Astrocyte (in vitro differentiated cells and primary cell): ENCODE data around the gene DLG1. TPM values are rescaled to one million over a fixed set of nuclear protein-coding genes. Genes with fewer than 3 reads are reported as not detected.

ENCODE experiments used
- DNase-seq: peaks from one replicate; pipeline ENCODE4 v3.0.0-alpha.2; 2010; ENCODE audit warnings: low read depth
- FAIRE-seq: peaks from 2 replicates; lab custom pipeline; 2011; peaks lifted over from hg19 to GRCh38; lab: Jason Lieb, UNC
- H2AFZ ChIP-seq: 2 replicates; pipeline ENCODE4 v1.6.0; 2012; ENCODE audit warnings: low read depth, low read length, inconsistent platforms
- H3K27ac ChIP-seq: 2 replicates; pipeline ENCODE4 v1.5.1; 2011; ENCODE audit warnings: low read depth, low read length, inconsistent platforms
- H3K27me3 ChIP-seq: 2 replicates; pipeline ENCODE4 v1.6.0; 2011; ENCODE audit warnings: low read length, inconsistent platforms; ENCODE audit not compliant: insufficient read depth
- H3K36me3 ChIP-seq: 2 replicates; pipeline ENCODE4 v1.5.1; 2011; ENCODE audit warnings: low read length, inconsistent platforms; ENCODE audit not compliant: insufficient read depth
- H3K4me1 ChIP-seq: 2 replicates; pipeline ENCODE4 v1.5.1; 2011; ENCODE audit warnings: low read length, inconsistent platforms; ENCODE audit not compliant: insufficient read depth
- H3K4me2 ChIP-seq: 2 replicates; pipeline ENCODE4 v1.6.0; 2012; ENCODE audit warnings: low read length, inconsistent platforms
- H3K4me3 ChIP-seq: 2 replicates; pipeline ENCODE4 v1.5.1; 2011; ENCODE audit warnings: low read depth, mild to moderate bottlenecking, low read length, inconsistent platforms; ENCODE audit not compliant: insufficient read depth
- H3K79me2 ChIP-seq: 2 replicates; pipeline ENCODE4 v1.6.0; 2012; ENCODE audit warnings: mild to moderate bottlenecking, low read length, inconsistent platforms; ENCODE audit not compliant: insufficient read depth
- H3K9ac ChIP-seq: 2 replicates; pipeline ENCODE4 v1.6.0; 2012; ENCODE audit warnings: mild to moderate bottlenecking, low read length, inconsistent platforms
- H3K9me3 ChIP-seq: 2 replicates; pipeline ENCODE4 v1.5.1; 2012; ENCODE audit warnings: low read depth, mild to moderate bottlenecking, low read length, inconsistent platforms; ENCODE audit not compliant: insufficient read depth
- H4K20me1 ChIP-seq: 2 replicates; pipeline ENCODE4 v1.6.0; 2012; ENCODE audit warnings: low read length, inconsistent platforms; ENCODE audit not compliant: insufficient read depth
- H3K27ac Mint-ChIP-seq: one replicate; pipeline ENCODE4 v1.8.0; 2021; ENCODE audit warnings: mild to moderate bottlenecking, mixed read lengths; ENCODE audit not compliant: unreplicated experiment
- H3K27me3 Mint-ChIP-seq: one replicate; pipeline ENCODE4 v1.8.0; 2021; ENCODE audit warnings: low read depth, mixed read lengths; ENCODE audit not compliant: unreplicated experiment
- H3K36me3 Mint-ChIP-seq: one replicate; pipeline ENCODE4 v1.8.0; 2021; ENCODE audit warnings: low read depth, mixed read lengths; ENCODE audit not compliant: unreplicated experiment
- H3K4me1 Mint-ChIP-seq: one replicate; pipeline ENCODE4 v1.8.0; 2021; ENCODE audit warnings: low read depth, mixed read lengths; ENCODE audit not compliant: unreplicated experiment
- H3K4me3 Mint-ChIP-seq: one replicate; pipeline ENCODE4 v1.8.0; 2021; ENCODE audit warnings: mild to moderate bottlenecking, moderate library complexity, mixed read lengths; ENCODE audit not compliant: unreplicated experiment
- H3K9me3 Mint-ChIP-seq: one replicate; pipeline ENCODE4 v1.8.0; 2021; ENCODE audit warnings: mild to moderate bottlenecking, mixed read lengths; ENCODE audit not compliant: unreplicated experiment
- EZH2 ChIP-seq: IDR thresholded peaks from 2 replicates; pipeline ENCODE4 v1.6.1; 2012; ENCODE audit warnings: mild to moderate bottlenecking, low read length, inconsistent platforms; ENCODE audit not compliant: insufficient read depth
- total RNA-seq: library from RNA; stranded (reverse); gene quantifications from 2 replicates; pipeline ENCODE4 v1.2.1, GENCODE V29; 2021
- TF ChIP-seq, protein P1 (sequence below): IDR thresholded peaks from 2 replicates; pipeline ENCODE4 v1.5.1; 2011; ENCODE audit warnings: low read depth, mild to moderate bottlenecking, inconsistent platforms, low read length, moderate library complexity; ENCODE audit not compliant: insufficient read depth

Gene DLG1
- total RNA-seq, 1 donor from 2014 or later: 210 TPM

DNA sequence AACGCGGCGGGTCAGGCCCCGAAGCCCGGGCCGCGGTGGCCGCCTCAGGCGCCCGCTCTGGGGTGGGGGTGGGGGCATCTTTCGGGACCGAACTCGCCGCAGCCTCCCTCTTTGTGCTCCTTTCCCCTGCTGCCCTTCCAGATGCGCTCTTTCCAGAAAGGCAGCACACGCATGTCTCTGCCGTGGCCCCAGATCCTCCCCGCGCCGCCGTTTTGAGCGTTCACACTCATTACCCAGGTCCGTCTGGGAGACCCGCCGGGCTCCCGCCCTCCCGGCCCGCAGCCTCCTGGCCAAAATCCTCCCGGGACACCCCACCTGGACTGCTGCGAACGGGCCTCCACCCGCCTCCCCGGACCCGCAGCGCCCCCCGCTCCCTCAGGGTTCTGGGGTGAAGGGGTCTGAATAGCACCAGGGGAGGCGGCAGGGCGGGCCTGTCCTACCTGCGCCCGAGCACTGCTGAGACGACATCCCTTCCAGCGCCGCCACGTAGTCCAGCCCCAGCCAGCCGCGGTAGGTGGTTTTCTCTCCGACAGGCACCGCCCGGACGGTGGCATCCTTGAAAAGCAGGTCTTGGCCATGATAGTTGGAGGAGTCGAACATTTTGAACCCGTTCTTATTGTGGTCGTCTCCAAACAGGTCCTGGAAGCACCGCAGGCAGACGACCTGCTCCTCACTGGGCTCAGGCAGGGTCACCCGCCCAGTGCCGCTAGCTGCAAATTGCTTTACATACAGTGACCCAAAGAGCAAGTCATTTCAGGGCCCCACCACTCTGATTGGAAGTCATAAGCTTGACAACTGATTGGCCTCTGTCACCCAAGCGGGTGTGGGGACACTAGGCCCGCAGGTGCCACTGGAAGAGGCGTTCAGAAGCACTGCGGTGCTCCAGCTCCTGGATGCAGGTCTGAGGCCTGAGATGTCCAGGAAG, 294.7 kb downstream of the DLG1 start:
- no peak for TF ChIP-seq EZH2
- TF ChIP-seq, protein P1, sequence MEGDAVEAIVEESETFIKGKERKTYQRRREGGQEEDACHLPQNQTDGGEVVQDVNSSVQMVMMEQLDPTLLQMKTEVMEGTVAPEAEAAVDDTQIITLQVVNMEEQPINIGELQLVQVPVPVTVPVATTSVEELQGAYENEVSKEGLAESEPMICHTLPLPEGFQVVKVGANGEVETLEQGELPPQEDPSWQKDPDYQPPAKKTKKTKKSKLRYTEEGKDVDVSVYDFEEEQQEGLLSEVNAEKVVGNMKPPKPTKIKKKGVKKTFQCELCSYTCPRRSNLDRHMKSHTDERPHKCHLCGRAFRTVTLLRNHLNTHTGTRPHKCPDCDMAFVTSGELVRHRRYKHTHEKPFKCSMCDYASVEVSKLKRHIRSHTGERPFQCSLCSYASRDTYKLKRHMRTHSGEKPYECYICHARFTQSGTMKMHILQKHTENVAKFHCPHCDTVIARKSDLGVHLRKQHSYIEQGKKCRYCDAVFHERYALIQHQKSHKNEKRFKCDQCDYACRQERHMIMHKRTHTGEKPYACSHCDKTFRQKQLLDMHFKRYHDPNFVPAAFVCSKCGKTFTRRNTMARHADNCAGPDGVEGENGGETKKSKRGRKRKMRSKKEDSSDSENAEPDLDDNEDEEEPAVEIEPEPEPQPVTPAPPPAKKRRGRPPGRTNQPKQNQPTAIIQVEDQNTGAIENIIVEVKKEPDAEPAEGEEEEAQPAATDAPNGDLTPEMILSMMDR: no peak
- Histone ChIP-seq H3K9me3 (no peaks in the 10 kb centered on the region), H3K27me3 (no peaks in the 10 kb centered on the region), H3K4me1 (peaks cover 5% of the 10 kb centered on the region), H3K4me3 (peak overlapping the region; percentile 49), H3K79me2 (no peaks in the 10 kb centered on the region), H2AFZ (peak overlapping the region; percentile 56), H4K20me1 (no peaks in the 10 kb centered on the region), H3K4me2 (peak overlapping the region; percentile 85), H3K9ac (peak overlapping the region; percentile 68), H3K27ac (no peak overlapping the region), H3K36me3 (no peaks in the 10 kb centered on the region)
- H3K4me1 Mint-ChIP-seq: peaks cover 2% of the 10 kb centered on the region
- H3K4me3 Mint-ChIP-seq: peak overlapping the region; percentile 82
- DNase-seq: no peak
- H3K27me3 Mint-ChIP-seq: peaks cover 35% of the 10 kb centered on the region
- H3K27ac Mint-ChIP-seq: no peak overlapping the region
- H3K9me3 Mint-ChIP-seq: peaks cover 6% of the 10 kb centered on the region
- H3K36me3 Mint-ChIP-seq: peaks cover 4% of the 10 kb centered on the region
- no peak for FAIRE-seq

DNA sequence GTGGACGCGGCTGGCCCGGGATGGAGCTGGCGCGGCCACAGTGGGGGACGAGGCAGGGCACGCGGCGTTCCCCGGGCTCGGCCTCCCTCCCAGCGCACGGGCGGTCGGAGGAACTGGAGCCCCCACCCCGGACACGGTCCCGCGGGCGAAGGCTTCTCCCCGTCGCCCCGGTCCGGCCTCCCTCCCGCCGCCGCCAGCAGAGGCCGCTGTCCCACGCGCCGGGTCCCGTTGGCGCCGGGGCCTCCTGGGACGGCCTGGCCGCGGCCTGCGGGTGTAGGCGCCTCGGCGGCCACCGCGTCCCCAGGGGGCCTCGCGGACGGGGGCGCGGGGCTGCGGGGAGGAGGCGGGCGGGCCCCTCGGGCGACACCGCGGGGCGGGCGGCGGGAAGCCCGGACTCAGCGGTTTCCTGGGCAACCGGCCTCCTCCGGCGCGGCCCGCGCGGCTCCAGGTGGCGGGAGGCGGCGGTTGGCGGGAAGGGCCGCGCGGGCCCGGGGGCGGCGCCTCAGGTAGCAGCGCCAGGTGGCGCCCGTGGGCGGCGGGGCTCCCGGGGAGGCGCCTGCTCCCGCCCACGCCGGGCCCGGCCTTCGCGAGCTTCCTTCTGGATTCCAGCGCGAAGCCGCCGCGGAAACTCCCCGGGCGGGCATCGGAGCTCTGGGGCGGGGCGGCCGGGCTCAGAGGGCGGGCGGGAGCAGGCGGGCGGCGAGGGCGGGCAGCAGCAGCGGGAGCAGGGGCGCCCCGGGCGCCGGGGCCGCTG, 295.5 kb downstream of the DLG1 start:
- Histone ChIP-seq H3K4me3 (peak overlapping the region; percentile 49), H3K27ac (no peak overlapping the region), H3K79me2 (no peaks in the 10 kb centered on the region), H2AFZ (peak overlapping the region; percentile 69), H3K9me3 (no peaks in the 10 kb centered on the region), H3K9ac (peak overlapping the region; percentile 68), H3K27me3 (no peaks in the 10 kb centered on the region), H3K36me3 (no peaks in the 10 kb centered on the region), H3K4me1 (peaks cover 5% of the 10 kb centered on the region), H4K20me1 (no peaks in the 10 kb centered on the region), H3K4me2 (peak overlapping the region; percentile 85)
- no peak for TF ChIP-seq EZH2
- TF ChIP-seq, protein P1: no peak
- H3K9me3 Mint-ChIP-seq: peaks cover 6% of the 10 kb centered on the region
- H3K4me1 Mint-ChIP-seq: peaks cover 2% of the 10 kb centered on the region
- FAIRE-seq (no peak), DNase-seq (peak; percentile 34)
- no peak overlapping the region for H3K4me3 Mint-ChIP-seq
- peaks cover 4% of the 10 kb centered on the region for H3K36me3 Mint-ChIP-seq
- no peak overlapping the region for H3K27ac Mint-ChIP-seq
- peaks cover 33% of the 10 kb centered on the region for H3K27me3 Mint-ChIP-seq
